ENCODE measurements around the gene PBX4.

The PBX4 gene

GRCh38 chr19:19653597-19654147 lies 35.2 kb upstream of the PBX4 start:
- Histone ChIP-seq H3K4me1 (ENCODE audit: control insufficient read depth, insufficient read depth, low read length) (no peaks in the 10 kb centered on the region), H3K27ac (ENCODE audit: extremely low read depth, low read depth, low read length) (no peak overlapping the region), H3K9me3 (ENCODE audit: control insufficient read depth, insufficient read depth, low read depth, low read length) (no peaks in the 10 kb centered on the region), H3K36me3 (ENCODE audit: control insufficient read depth in 2 of 2, insufficient read depth in 1 of 2, low read length in 2 of 2) (peaks cover 22 to 98% of the 10 kb centered on the region in 2 experiments), H3K4me3 (ENCODE audit: low read depth, low read length) (no peak overlapping the region)
- no peak for TF ChIP-seq ZNF335 (tag by site-specific recombination; conservative IDR thresholded peaks at IDR 0.05)
- TF ChIP-seq PATZ1 (tag by site-specific recombination; IDR thresholded peaks at IDR 0.05): no peak
- TF ChIP-seq ZBTB48 (tag by site-specific recombination; IDR thresholded peaks at IDR 0.05): no peak
- no peak for TF ChIP-seq ZNF473 (tag by site-specific recombination; IDR thresholded peaks at IDR 0.05)
- TF ChIP-seq ZNF146 (tag by site-specific recombination; IDR thresholded peaks at IDR 0.05): no peak
- CTCF ChIA-PET: interaction anchor here (0.8 to 1.5 kb wide), 2 partner anchors 9 to 122 kb away, joined by 3 to 4 read pairs; no protein-coding TSS in a partner anchor
- POLR2A ChIA-PET: interaction anchor here (3.0 kb wide), 1 partner anchor 9 kb away, joined by 10 read pairs; the partner anchor contains the start of gene ATP13A1

DNA sequence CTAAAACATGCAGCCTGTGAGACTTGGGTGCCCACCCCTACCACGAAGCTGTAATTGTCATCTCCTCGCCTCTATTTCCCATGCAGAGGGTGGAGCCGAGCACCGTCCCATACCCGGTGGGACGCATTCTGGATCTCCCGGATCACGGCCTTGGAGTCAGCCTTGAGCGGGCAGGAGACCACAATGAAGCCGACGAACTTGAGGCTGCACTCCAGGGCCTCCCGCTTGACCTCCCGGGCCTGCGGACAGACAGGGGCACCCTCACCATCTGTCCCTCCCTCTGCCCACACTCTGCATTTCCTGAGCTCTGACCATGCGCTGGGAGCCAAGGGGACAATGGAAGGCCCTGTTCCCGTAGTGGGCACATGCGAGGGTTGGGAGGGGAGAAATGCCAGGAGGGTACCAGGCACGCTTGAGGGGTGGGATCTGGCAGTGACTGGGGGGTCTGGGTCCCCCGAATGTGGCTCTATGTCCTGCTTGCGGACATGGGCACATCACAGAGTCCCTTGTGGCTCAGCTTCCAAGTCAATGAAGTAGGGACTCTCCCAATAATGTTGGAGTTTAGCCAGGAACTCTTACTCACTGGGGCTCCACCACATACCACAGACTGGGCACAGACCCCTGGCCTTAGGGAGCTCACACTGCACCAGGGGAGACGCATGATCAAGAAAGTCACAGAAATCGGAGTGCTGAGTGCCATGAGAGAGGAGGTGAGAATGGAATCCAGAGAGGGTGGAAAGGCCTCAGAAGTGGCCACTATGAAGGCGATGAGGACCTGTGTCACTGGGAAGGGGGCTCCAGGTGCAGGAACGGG lies 34.2 kb upstream of the PBX4 start:
- ChIA-PET POLR2A (interaction anchor here (3.0 kb wide), 1 partner anchor 10 kb away, joined by 10 read pairs; the partner anchor contains the start of gene ATP13A1), CTCF (interaction anchor here (1.0 to 1.5 kb wide), 3 partner anchors 9 to 121 kb away, joined by 4 read pairs; partner anchors contain the start of gene GMIP)
- H3K4me1 ChIP-seq (ENCODE audit: control insufficient read depth, insufficient read depth, low read length): no peaks in the 10 kb centered on the region
- H3K27ac ChIP-seq (ENCODE audit: extremely low read depth, low read depth, low read length): no peak overlapping the region
- no peaks in the 10 kb centered on the region for H3K9me3 ChIP-seq (ENCODE audit: control insufficient read depth, insufficient read depth, low read depth, low read length)
- no peak overlapping the region for H3K4me3 ChIP-seq (ENCODE audit: low read depth, low read length)
- peaks cover 19 to 92% of the 10 kb centered on the region in 2 experiments for H3K36me3 ChIP-seq (ENCODE audit: control insufficient read depth in 2 of 2, insufficient read depth in 1 of 2, low read length in 2 of 2)
- TF ChIP-seq, protein P1, sequence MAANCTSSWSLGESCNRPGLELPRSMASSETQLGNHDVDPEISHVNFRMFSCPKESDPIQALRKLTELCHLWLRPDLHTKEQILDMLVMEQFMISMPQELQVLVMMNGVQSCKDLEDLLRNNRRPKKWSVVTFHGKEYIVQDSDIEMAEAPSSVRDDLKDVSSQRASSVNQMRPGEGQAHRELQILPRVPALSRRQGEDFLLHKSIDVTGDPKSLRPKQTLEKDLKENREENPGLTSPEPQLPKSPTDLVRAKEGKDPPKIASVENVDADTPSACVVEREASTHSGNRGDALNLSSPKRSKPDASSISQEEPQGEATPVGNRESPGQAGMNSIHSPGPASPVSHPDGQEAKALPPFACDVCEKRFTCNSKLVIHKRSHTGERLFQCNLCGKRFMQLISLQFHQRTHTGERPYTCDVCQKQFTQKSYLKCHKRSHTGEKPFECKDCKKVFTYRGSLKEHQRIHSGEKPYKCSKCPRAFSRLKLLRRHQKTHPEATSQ (tag by site-specific recombination; IDR thresholded peaks at IDR 0.05): no peak
- TF ChIP-seq HOXC10 (CRISPR knock-in tag; IDR thresholded peaks at IDR 0.05) (no peak), ZNF473 (tag by site-specific recombination; IDR thresholded peaks at IDR 0.05) (no peak), GLI2 (tag by site-specific recombination; IDR thresholded peaks at IDR 0.05; ENCODE audit: borderline replicate concordance, low read depth) (no peak), ZBTB44 (tag by site-specific recombination; IDR thresholded peaks at IDR 0.05) (no peak), ZNF335 (tag by site-specific recombination; conservative IDR thresholded peaks at IDR 0.05) (no peak), ZNF311 (tag by site-specific recombination; IDR thresholded peaks at IDR 0.05; ENCODE audit: borderline replicate concordance) (no peak)

DNA sequence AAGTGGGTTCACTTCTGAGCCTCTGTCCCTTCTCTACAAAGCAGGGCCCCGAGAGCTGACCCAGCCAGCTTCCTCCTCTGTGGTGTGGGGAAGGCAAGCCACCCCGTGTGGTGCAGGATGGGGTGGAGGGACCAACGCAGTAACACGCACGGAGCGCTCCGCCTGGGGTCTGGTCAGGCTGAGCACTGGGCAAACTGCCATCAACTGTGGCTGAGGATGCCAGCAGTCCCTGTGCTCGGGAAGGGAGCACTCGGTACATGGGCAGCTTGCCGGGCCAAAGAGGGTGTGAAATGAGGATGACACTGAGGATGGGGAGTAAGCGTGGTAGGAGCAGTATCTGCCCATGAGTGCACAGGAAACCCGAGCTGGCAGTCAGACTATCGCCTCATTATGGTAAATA lies 32.6 kb upstream of the PBX4 start:
- CTCF ChIA-PET: interaction anchor here (0.5 to 0.6 kb wide), 2 partner anchors 186 to 247 kb away, joined by 3 read pairs; no protein-coding TSS in a partner anchor
- Histone ChIP-seq H3K9me3 (ENCODE audit: control insufficient read depth, insufficient read depth, low read depth, low read length) (no peaks in the 10 kb centered on the region), H3K36me3 (ENCODE audit: control insufficient read depth in 2 of 2, insufficient read depth in 1 of 2, low read length in 2 of 2) (peaks cover 12 to 92% of the 10 kb centered on the region in 2 experiments), H3K4me1 (ENCODE audit: control insufficient read depth, insufficient read depth, low read length) (no peaks in the 10 kb centered on the region), H3K4me3 (ENCODE audit: low read depth, low read length) (no peak overlapping the region), H3K27ac (ENCODE audit: extremely low read depth, low read depth, low read length) (no peak overlapping the region)
- POLR2A ChIA-PET: interaction anchor here (0.5 to 1.4 kb wide), 2 partner anchors 9 to 11 kb away, joined by 3 to 6 read pairs; no protein-coding TSS in a partner anchor
- TF ChIP-seq ZNF26 (tag by site-specific recombination; IDR thresholded peaks at IDR 0.05) (no peak), ZNF670 (tag by site-specific recombination; IDR thresholded peaks at IDR 0.05; ENCODE audit: low read depth) (no peak), RBAK (tag by site-specific recombination; IDR thresholded peaks at IDR 0.05) (no peak), ZNF76 (tag by site-specific recombination; IDR thresholded peaks at IDR 0.05; ENCODE audit: borderline replicate concordance, low read depth) (no peak), WT1 (tag by site-specific recombination; IDR thresholded peaks at IDR 0.05) (no peak), ZFP3 (tag by site-specific recombination; IDR thresholded peaks at IDR 0.05; ENCODE audit: low read depth) (no peak), IKZF3 (tag by site-specific recombination; IDR thresholded peaks at IDR 0.05) (no peak)
- TF ChIP-seq, protein P2, sequence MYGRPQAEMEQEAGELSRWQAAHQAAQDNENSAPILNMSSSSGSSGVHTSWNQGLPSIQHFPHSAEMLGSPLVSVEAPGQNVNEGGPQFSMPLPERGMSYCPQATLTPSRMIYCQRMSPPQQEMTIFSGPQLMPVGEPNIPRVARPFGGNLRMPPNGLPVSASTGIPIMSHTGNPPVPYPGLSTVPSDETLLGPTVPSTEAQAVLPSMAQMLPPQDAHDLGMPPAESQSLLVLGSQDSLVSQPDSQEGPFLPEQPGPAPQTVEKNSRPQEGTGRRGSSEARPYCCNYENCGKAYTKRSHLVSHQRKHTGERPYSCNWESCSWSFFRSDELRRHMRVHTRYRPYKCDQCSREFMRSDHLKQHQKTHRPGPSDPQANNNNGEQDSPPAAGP (tag by site-specific recombination; IDR thresholded peaks at IDR 0.05): no peak
- TF ChIP-seq, protein P3, sequence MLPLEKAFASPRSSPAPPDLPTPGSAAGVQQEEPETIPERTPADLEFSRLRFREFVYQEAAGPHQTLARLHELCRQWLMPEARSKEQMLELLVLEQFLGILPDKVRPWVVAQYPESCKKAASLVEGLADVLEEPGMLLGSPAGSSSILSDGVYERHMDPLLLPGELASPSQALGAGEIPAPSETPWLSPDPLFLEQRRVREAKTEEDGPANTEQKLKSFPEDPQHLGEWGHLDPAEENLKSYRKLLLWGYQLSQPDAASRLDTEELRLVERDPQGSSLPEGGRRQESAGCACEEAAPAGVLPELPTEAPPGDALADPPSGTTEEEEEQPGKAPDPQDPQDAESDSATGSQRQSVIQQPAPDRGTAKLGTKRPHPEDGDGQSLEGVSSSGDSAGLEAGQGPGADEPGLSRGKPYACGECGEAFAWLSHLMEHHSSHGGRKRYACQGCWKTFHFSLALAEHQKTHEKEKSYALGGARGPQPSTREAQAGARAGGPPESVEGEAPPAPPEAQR (tag by site-specific recombination; IDR thresholded peaks at IDR 0.05): no peak
